Hepatocyte (in vitro differentiated cells): ENCODE results near the gene PLEKHF1. TPM values are rescaled to one million over a fixed set of nuclear protein-coding genes. Genes with fewer than 3 reads are reported as not detected.

Source experiments
- DNase-seq: peaks from one replicate; pipeline ENCODE4 v3.0.0-alpha.2; 2016; ENCODE audit warnings: low spot score
- H2AFZ ChIP-seq: fragments of 200-600 bp; sonication (generic); 2 replicates; pipeline ENCODE4 v1.6.0; 2016; ENCODE audit warnings: antibody characterized with exemption, mild to moderate bottlenecking
- H3K27ac ChIP-seq: fragments of 200-600 bp; sonication (generic); 2 replicates; pipeline ENCODE4 v1.5.1; 2016; ENCODE audit warnings: mild to moderate bottlenecking
- H3K27me3 ChIP-seq: fragments of 200-600 bp; sonication (generic); 2 replicates; pipeline ENCODE4 v1.6.1; 2016
- H3K36me3 ChIP-seq: fragments of 200-600 bp; sonication (generic); replicated peaks from 2 replicates; pipeline ENCODE4 v1.5.1; 2016; ENCODE audit warnings: low read depth; ENCODE audit not compliant: insufficient read depth
- H3K4me1 ChIP-seq: fragments of 200-600 bp; sonication (generic); 2 replicates; pipeline ENCODE4 v1.5.1; 2016; ENCODE audit warnings: mild to moderate bottlenecking, moderate library complexity; ENCODE audit not compliant: insufficient read depth
- H3K4me2 ChIP-seq: fragments of 200-600 bp; sonication (generic); 2 replicates; pipeline ENCODE4 v1.6.0; 2016
- H3K4me3 ChIP-seq: fragments of 200-600 bp; sonication (generic); 2 replicates; pipeline ENCODE4 v1.5.1; 2016; ENCODE audit warnings: mild to moderate bottlenecking
- H3K79me2 ChIP-seq: fragments of 200-600 bp; sonication (generic); 2 replicates; pipeline ENCODE4 v1.6.0; 2017; ENCODE audit warnings: mild to moderate bottlenecking
- H3K9me2 ChIP-seq: fragments of 200-600 bp; sonication (generic); replicated peaks from 2 replicates; pipeline ENCODE4 v1.6.0; 2017; ENCODE audit warnings: mild to moderate bottlenecking; ENCODE audit not compliant: insufficient read depth
- H3K9me3 ChIP-seq: fragments of 200-600 bp; sonication (generic); 2 replicates; pipeline ENCODE4 v1.5.1; 2016; ENCODE audit warnings: low read depth, mild to moderate bottlenecking
- H4K20me1 ChIP-seq: fragments of 200-600 bp; sonication (generic); 2 replicates; pipeline ENCODE4 v1.6.0; 2016; ENCODE audit warnings: mild to moderate bottlenecking; ENCODE audit not compliant: insufficient read depth, poor library complexity, severe bottlenecking
- CTCF ChIP-seq: fragments of 200-600 bp; sonication (generic); IDR thresholded peaks from 2 replicates; pipeline ENCODE4 v1.5.1; 2016; ENCODE audit warnings: antibody characterized with exemption, mild to moderate bottlenecking; ENCODE audit not compliant: poor library complexity
- EZH2 ChIP-seq: fragments of 200-600 bp; sonication (generic); IDR thresholded peaks from 2 replicates; pipeline ENCODE4 v1.6.1; 2016; ENCODE audit warnings: antibody characterized with exemption, mild to moderate bottlenecking, borderline replicate concordance
- EZH2phosphoT487 ChIP-seq: fragments of 200-600 bp; sonication (generic); IDR thresholded peaks from one replicate; pipeline ENCODE4 v1.6.1; 2018; ENCODE audit warnings: antibody characterized with exemption, mild to moderate bottlenecking, low read depth, moderate library complexity; ENCODE audit not compliant: unreplicated experiment, severe bottlenecking
- WGBS: methylation state at CpG from one replicate; pipeline ENCODE4 v1.1.6; 2016; ENCODE audit warnings: low lambda C conversion rate; ENCODE audit errors: missing lambda C conversion rate; 5-methylcytosine and 5-hydroxymethylcytosine counted together
- polyA plus RNA-seq: library from polyadenylated mRNA; unstranded; fragments of >200 nt; fragmentation: Nextera tagmentation; extraction: Ambion mirVana; gene quantifications from 2 replicates; pipeline ENCODE4 v1.2.1, GENCODE V29; 2016
- total RNA-seq: library from RNA; depleted of rRNA; stranded (reverse); fragments of >200 nt; gene quantifications from 2 replicates; pipeline ENCODE4 v1.2.3, GENCODE V29; 2014

PLEKHF1 gene
- total and polyA plus RNA-seq, 2 experiments from 2014 or later, result 2.4 to 2.7 TPM

- no peaks in the 10 kb centered on the region for H3K36me3 ChIP-seq
- peak within 1 kb of the TSS; percentile 95 for H3K27ac ChIP-seq
- peaks cover 20% of the 10 kb centered on the region for H3K4me1 ChIP-seq
- no peaks in the 10 kb centered on the region for H3K9me3 ChIP-seq
- H3K27me3 ChIP-seq, result no peaks in the 10 kb centered on the region
- H3K4me2 ChIP-seq, result peak within 1 kb of the TSS; percentile 94
- DNase-seq, result peak; percentile 88
- H2AFZ ChIP-seq, result peak within 1 kb of the TSS; percentile 80
- H3K4me3 ChIP-seq, result peak within 1 kb of the TSS; percentile 71
- no peaks in the 10 kb centered on the region for H3K9me2 ChIP-seq
- peaks cover 56% of the 10 kb centered on the region for H3K79me2 ChIP-seq
- TF ChIP-seq CTCF (no peak), EZH2 (no peak), EZH2phosphoT487 (no peak)
- H4K20me1 ChIP-seq, result no peaks in the 10 kb centered on the region
- 2% methylated on average over 27 of the region's 72 CpGs for WGBS
Observed at GRCh38 chr19:29714953-29715700, 49.9 kb downstream of the PLEKHF1 start, which contains the start of gene C19orf12. Gene C19orf12, minus strand, starts transcription at chr19:29715261. Its CDS starts 6,848 bp downstream, at chr19:29708413.

- H3K4me2 ChIP-seq, result peak overlapping the region; percentile 94
- no peaks in the 10 kb centered on the region for H3K27me3 ChIP-seq
- TF ChIP-seq CTCF (no peak), EZH2 (no peak), EZH2phosphoT487 (no peak)
- H3K27ac ChIP-seq, result peak overlapping the region; percentile 95
- peak overlapping the region; percentile 71 for H3K4me3 ChIP-seq
- no peaks in the 10 kb centered on the region for H3K9me3 ChIP-seq
- peaks cover 49% of the 10 kb centered on the region for H3K79me2 ChIP-seq
- H3K9me2 ChIP-seq, result no peaks in the 10 kb centered on the region
- no peaks in the 10 kb centered on the region for H3K36me3 ChIP-seq
- peak; percentile 40 for DNase-seq
- WGBS, result 54% methylated on average over 13 of the region's 13 CpGs
- no peaks in the 10 kb centered on the region for H4K20me1 ChIP-seq
- peak overlapping the region; percentile 80 for H2AFZ ChIP-seq
- peaks cover 20% of the 10 kb centered on the region for H3K4me1 ChIP-seq
Observed at GRCh38 chr19:29715701-29716581, 50.7 kb downstream of the PLEKHF1 start.

- Histone ChIP-seq H3K4me2 (no peak overlapping the region), H3K27me3 (no peaks in the 10 kb centered on the region), H3K79me2 (peaks cover 39% of the 10 kb centered on the region), H2AFZ (no peak overlapping the region), H3K4me1 (peaks cover 20% of the 10 kb centered on the region), H3K27ac (no peak overlapping the region), H4K20me1 (no peaks in the 10 kb centered on the region), H3K9me3 (no peaks in the 10 kb centered on the region), H3K4me3 (no peak overlapping the region), H3K9me2 (no peaks in the 10 kb centered on the region), H3K36me3 (no peaks in the 10 kb centered on the region)
- TF ChIP-seq CTCF, result no peak
- TF ChIP-seq EZH2, result no peak
- TF ChIP-seq EZH2phosphoT487, result no peak
- DNase-seq, result no peak
- 94% methylated on average over 16 of the region's 16 CpGs for WGBS
Observed at GRCh38 chr19:29717051-29717450, 51.8 kb downstream of the PLEKHF1 start.
